Osteoblast (primary cell): ENCODE data around the gene FOXJ2. TPM values are rescaled to one million over a fixed set of nuclear protein-coding genes. Genes with fewer than 3 reads are reported as not detected.
A peak's percentile ranks its signal among the peaks of the same experiment; 100 is the strongest.

Experiments used
- DNase-seq: peaks from one replicate; pipeline ENCODE4 v3.0.0; 2011; ENCODE audit warnings: low spot score, mixed read lengths; ENCODE audit not compliant: insufficient read length; ENCODE audit errors: missing footprints
- H2AFZ ChIP-seq: 2 replicates; pipeline ENCODE4 v1.6.0; 2011; ENCODE audit warnings: mild to moderate bottlenecking, low read length
- H3K27ac ChIP-seq: 2 replicates; pipeline ENCODE4 v1.5.1; 2011; ENCODE audit warnings: mild to moderate bottlenecking, low read depth, low read length, moderate library complexity
- H3K27me3 ChIP-seq: 2 replicates; pipeline ENCODE4 v1.6.0; 2012; ENCODE audit warnings: mild to moderate bottlenecking, control low read depth, inconsistent platforms, low read length, moderate library complexity; ENCODE audit not compliant: insufficient read depth
- H3K36me3 ChIP-seq: 2 replicates; pipeline ENCODE4 v1.5.1; 2011; ENCODE audit warnings: mild to moderate bottlenecking, low read length, control low read depth, moderate library complexity; ENCODE audit not compliant: insufficient read depth
- H3K4me1 ChIP-seq: 2 replicates; pipeline ENCODE4 v1.5.1; 2011; ENCODE audit warnings: mild to moderate bottlenecking, low read length, control low read depth, moderate library complexity; ENCODE audit not compliant: insufficient read depth
- H3K4me2 ChIP-seq: 2 replicates; pipeline ENCODE4 v1.6.0; 2011; ENCODE audit warnings: mild to moderate bottlenecking, low read length; ENCODE audit not compliant: insufficient read depth
- H3K4me3 ChIP-seq: fragments of 200-600 bp; sonication (generic); 3 replicates; pipeline ENCODE4 v1.5.1; 2012; ENCODE audit warnings: mild to moderate bottlenecking, low read length, inconsistent platforms; ENCODE audit not compliant: insufficient read depth
- H3K79me2 ChIP-seq: 2 replicates; pipeline ENCODE4 v1.6.0; 2012; ENCODE audit warnings: mild to moderate bottlenecking, low read length, control low read depth, inconsistent platforms; ENCODE audit not compliant: insufficient read depth
- H3K9me3 ChIP-seq: 2 replicates; pipeline ENCODE4 v1.5.1; 2011; ENCODE audit warnings: low read depth, low read length, control low read depth
- H4K20me1 ChIP-seq: 2 replicates; pipeline ENCODE4 v1.6.0; 2012; ENCODE audit warnings: mild to moderate bottlenecking, low read length, control low read depth; ENCODE audit not compliant: insufficient read depth
- total RNA-seq: library from RNA; depleted of rRNA; stranded (reverse); fragments of >200 nt; gene quantifications from 2 replicates; pipeline ENCODE4 v1.2.3, GENCODE V29; 2012
- TF ChIP-seq, protein P1 (sequence below): IDR thresholded peaks from 2 replicates; pipeline ENCODE4 v1.5.1; 2011; ENCODE audit warnings: mild to moderate bottlenecking, low read depth, low read length, moderate library complexity; ENCODE audit errors: extremely low read depth

FOXJ2 gene
- total RNA-seq, 1 donor, result 10.5 TPM

DNA sequence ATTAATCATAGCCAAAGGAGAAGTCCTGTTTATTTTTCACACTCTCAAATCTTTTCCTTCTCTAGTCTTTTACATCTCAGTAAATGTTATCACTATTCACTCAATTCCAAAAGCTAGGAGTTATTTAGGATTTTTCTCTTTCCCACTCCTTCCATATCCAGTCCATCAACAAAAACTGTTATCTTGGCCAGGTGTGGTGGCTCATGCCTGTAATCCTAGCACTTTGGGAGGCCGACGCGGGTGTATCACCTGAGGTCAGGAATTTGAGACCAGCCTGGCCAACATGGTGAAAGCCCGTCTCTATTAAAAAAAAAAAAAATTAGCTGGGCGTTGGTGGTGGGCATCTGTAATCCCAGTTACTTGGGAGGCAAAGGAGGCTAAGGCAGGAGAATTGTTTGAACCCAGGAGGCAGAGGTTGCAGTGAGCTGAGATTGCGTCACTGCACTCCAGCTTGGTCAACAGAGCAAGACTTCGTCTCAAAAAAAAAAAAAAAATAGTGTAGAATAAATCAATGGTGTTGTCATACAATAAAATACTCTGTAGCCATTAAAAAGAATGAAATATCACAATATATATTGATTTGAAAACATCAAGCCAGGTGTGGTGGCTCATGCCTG is 46.6 kb upstream of the FOXJ2 start:
- no peaks in the 10 kb centered on the region for H3K79me2 ChIP-seq
- no peak overlapping the region for H3K4me3 ChIP-seq
- no peak overlapping the region for H2AFZ ChIP-seq
- no peaks in the 10 kb centered on the region for H4K20me1 ChIP-seq
- no peak overlapping the region for H3K27ac ChIP-seq
- H3K4me1 ChIP-seq, result no peaks in the 10 kb centered on the region
- no peaks in the 10 kb centered on the region for H3K27me3 ChIP-seq
- no peaks in the 10 kb centered on the region for H3K9me3 ChIP-seq
- H3K4me2 ChIP-seq, result no peak overlapping the region
- H3K36me3 ChIP-seq, result no peaks in the 10 kb centered on the region
- no peak for DNase-seq
- TF ChIP-seq, protein P1, sequence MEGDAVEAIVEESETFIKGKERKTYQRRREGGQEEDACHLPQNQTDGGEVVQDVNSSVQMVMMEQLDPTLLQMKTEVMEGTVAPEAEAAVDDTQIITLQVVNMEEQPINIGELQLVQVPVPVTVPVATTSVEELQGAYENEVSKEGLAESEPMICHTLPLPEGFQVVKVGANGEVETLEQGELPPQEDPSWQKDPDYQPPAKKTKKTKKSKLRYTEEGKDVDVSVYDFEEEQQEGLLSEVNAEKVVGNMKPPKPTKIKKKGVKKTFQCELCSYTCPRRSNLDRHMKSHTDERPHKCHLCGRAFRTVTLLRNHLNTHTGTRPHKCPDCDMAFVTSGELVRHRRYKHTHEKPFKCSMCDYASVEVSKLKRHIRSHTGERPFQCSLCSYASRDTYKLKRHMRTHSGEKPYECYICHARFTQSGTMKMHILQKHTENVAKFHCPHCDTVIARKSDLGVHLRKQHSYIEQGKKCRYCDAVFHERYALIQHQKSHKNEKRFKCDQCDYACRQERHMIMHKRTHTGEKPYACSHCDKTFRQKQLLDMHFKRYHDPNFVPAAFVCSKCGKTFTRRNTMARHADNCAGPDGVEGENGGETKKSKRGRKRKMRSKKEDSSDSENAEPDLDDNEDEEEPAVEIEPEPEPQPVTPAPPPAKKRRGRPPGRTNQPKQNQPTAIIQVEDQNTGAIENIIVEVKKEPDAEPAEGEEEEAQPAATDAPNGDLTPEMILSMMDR, result no peak

DNA sequence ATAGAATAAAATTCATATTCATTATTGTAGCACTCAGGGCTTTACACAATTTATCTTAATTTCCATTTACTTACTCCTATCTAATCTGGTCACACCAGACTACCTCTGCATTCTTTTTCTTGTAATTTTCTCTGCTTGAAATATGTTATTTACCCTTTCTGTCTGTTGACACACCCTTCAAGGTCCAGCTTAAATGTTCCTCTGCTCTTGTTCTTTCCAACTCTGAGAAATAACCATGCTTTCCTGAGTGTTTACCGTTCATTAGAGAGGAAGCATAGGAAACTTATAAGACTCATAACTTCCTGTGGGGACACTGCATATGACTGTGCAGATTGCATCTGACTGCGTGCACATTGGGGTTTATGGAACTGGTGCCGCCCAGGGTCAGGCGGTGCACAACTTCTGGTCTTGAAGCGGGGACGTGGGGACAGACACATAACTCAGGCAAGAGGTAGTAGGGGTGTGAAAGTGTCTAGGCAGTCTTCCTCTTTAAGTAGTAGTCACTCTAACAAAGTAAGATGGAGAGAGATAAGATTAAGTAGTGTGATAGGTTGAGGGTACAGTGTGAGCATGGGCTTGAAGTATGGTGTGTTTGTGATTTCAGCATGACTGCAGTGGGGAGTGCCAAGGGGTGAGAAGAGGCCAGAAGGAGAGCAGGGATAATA is 42.6 kb upstream of the FOXJ2 start:
- Histone ChIP-seq H3K36me3 (no peaks in the 10 kb centered on the region), H3K9me3 (no peaks in the 10 kb centered on the region), H3K27ac (no peak overlapping the region), H3K79me2 (no peaks in the 10 kb centered on the region), H3K27me3 (no peaks in the 10 kb centered on the region), H3K4me1 (peaks cover 14% of the 10 kb centered on the region), H3K4me3 (no peak overlapping the region), H3K4me2 (no peak overlapping the region), H4K20me1 (no peaks in the 10 kb centered on the region), H2AFZ (no peak overlapping the region)
- TF ChIP-seq, protein P1, result no peak
- no peak for DNase-seq

DNA sequence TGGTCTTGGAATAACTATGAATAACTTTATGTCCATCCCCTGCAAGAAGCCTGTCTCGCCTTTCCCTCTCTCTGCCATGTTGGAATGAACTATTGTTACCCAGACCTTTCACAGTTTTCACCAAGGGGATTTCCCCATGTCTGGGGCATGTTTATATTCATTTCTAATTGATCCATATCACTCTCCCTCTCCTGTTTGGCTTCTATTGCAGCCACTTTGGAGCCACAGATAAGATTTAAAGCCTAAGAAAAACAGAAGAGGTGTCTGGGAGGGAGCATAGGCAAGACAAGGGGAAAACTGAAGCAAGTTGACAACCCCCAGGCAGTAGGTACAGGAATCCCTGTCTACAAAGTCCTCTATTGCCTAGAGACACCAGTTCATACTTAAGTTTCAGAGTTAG is 41.0 kb upstream of the FOXJ2 start:
- H3K27ac ChIP-seq, result no peak overlapping the region
- H3K9me3 ChIP-seq, result no peaks in the 10 kb centered on the region
- no peaks in the 10 kb centered on the region for H3K36me3 ChIP-seq
- TF ChIP-seq, protein P1, result no peak
- H3K4me3 ChIP-seq, result no peak overlapping the region
- H2AFZ ChIP-seq, result no peak overlapping the region
- no peak overlapping the region for H3K4me2 ChIP-seq
- no peak for DNase-seq
- H4K20me1 ChIP-seq, result no peaks in the 10 kb centered on the region
- H3K79me2 ChIP-seq, result no peaks in the 10 kb centered on the region
- no peaks in the 10 kb centered on the region for H3K27me3 ChIP-seq
- H3K4me1 ChIP-seq, result peaks cover 20% of the 10 kb centered on the region

DNA sequence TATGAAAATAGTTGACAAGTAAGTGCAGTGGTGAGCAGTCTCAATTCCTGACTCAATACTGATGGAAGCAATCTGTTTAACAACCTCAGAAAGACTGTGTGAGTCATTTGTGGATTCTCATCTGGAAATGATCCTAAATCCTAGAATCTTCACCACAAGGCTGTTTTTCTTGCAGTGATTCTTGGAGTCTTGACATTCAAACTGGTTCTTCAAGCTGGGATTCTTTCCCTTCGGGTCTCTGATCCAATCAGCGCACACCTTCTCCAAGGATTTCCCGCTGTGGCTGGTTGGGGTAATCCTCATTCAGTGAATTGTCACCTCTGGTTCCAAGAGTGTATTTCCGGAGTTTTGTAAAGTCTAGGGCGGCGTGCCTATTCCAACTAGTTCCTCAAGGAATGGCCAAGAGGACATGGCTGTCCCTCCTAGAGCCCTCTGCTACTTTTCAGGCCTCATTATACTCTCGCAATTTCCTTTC is 37.7 kb upstream of the FOXJ2 start:
- Histone ChIP-seq H3K27ac (peak overlapping the region; percentile 92), H2AFZ (no peak overlapping the region), H3K4me2 (peak overlapping the region; percentile 80), H3K9me3 (no peaks in the 10 kb centered on the region), H3K4me3 (peak overlapping the region; percentile 48), H4K20me1 (no peaks in the 10 kb centered on the region), H3K36me3 (no peaks in the 10 kb centered on the region), H3K79me2 (no peaks in the 10 kb centered on the region), H3K4me1 (peaks cover 20% of the 10 kb centered on the region), H3K27me3 (no peaks in the 10 kb centered on the region)
- DNase-seq, result peak; percentile 87
- TF ChIP-seq, protein P1, result no peak
